ENCODE results near the gene FMNL3. TPM values are rescaled to one million over a fixed set of nuclear protein-coding genes. Genes with fewer than 3 reads are reported as not detected.

FMNL3 gene
- total RNA-seq, 2 donors from 2014 or later = 2.9 to 8.0 TPM

GRCh38 chr12:49598527-49598926, 108.7 kb downstream of the FMNL3 start:
- intact Hi-C loops (cut with DNase I, micrococcal nuclease) = no loop called here
- ATAC-seq (no peak), DNase-seq (no peak)

DNA sequence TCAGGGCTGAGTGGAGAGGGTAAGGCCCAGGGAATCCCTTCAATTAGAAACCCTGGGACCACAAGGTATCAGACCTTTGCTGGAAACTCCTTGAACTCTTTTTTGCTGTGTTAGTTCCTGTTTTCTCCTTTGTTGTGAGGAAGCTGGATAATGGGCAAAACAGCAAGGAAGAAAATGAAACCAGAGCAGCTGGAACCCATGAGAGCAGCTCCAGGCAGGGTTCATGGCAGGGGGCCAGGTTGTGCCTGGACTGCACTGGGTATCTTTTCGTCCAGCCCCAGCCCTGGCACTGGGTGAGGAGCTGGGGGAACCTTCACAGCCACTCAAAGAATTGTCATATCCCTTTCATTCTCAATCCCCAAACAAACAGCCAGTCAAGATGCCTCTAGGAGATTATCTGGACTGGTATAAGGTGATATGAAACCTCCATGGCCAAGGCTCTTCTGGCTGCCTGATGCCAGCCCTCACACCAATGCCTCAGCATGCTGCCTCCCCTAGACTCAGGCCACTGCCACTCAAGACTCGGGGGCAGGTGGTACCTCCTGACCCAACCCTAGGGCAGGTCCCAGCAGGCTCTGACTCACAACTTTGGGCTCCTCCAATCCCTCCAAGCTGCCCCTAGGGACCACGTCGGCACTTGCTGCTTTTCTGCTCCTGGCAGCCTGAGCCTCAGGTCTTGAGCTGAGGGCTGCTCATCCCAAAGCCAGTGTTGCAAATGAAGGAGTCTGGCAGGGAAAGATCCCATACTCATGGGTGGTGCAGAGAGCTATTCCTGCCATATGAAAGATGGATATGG, 118.3 kb downstream of the FMNL3 start:
- intact Hi-C loops (cut with DNase I, micrococcal nuclease) = no loop called here
- DNase-seq (no peak), ATAC-seq (no peak)

DNA sequence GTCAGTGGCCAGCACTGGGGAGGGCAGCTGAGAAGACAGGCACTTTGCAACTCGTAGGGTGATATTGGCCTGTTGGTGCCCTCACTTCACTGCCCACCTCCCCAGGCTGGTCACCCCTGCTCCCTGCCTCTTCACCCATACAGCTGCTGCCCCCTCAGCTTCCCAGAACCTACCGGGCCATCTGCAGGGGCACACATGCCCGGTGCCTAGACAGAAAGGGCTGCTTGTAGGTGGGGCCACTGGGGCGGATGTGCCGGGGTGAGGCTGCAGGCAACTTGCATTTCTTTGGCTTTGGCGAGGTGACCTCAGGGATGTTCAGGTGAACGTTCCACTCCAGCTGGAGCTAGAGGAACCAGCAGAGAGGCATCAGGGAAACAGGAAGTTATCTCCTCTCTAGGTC, 118.9 kb downstream of the FMNL3 start:
- intact Hi-C loops (cut with DNase I, micrococcal nuclease) = no loop called here
- DNase-seq = no peak
- ATAC-seq = no peak

- DNase-seq = no peak
- ATAC-seq = no peak
- intact Hi-C loops (cut with DNase I, micrococcal nuclease) = no loop called here
These were observed 119.9 kb downstream of the FMNL3 start for GRCh38 chr12:49587174-49587908.

Other genes with a start within 250 kb of the FMNL3 start
- gene KCNH3, start 168.4 kb downstream of the FMNL3 start, total RNA-seq = under 1 TPM in 1 of 2 donors, not detected in 1; 0.14 TPM
- 10 to 100 TPM; 62.3 to 66.1 TPM for gene MCRS1, start 139.3 kb downstream of the FMNL3 start, total RNA-seq
- under 1 TPM; 0.25 to 0.31 TPM for gene FAM186B, start 101.8 kb downstream of the FMNL3 start, total RNA-seq
- gene PRPF40B, start 83.8 kb downstream of the FMNL3 start, total RNA-seq = 10 to 100 TPM; 12.6 to 13.6 TPM
- 100 to 1,000 TPM; 880 to 918 TPM for gene TMBIM6, start 34.2 kb upstream of the FMNL3 start, total RNA-seq
- 1 to 10 TPM; 3.7 to 4.8 TPM for gene NCKAP5L, start 121.0 kb upstream of the FMNL3 start, total RNA-seq
- 1 to 10 TPM; 2.7 to 4.7 TPM for gene BCDIN3D, start 135.7 kb upstream of the FMNL3 start, total RNA-seq
- 1 to 10 TPM; 1.2 to 2.3 TPM for gene FAIM2, start 196.5 kb upstream of the FMNL3 start, total RNA-seq
- gene AQP2, start 243.3 kb upstream of the FMNL3 start, total RNA-seq = not detected

All from left colon (tissue), 2 donors.